ENCODE results near the gene NOD1. TPM values are rescaled to one million over a fixed set of nuclear protein-coding genes. Genes with fewer than 3 reads are reported as not detected.

The NOD1 gene
- total RNA-seq, 1 donor from 2014 or later = 9.5 TPM

GRCh38 chr7:30522159-30522558 is 43.6 kb upstream of the NOD1 start:
- peaks cover 3% of the 10 kb centered on the region for H3K27me3 Mint-ChIP-seq (ENCODE audit: low read depth)
- no peak for DNase-seq (ENCODE audit: low spot score in 2 of 2, unreplicated experiment in 2 of 2)
- H3K4me1 Mint-ChIP-seq = peaks cover 31% of the 10 kb centered on the region
- peaks cover 1% of the 10 kb centered on the region for H3K36me3 Mint-ChIP-seq
- H3K9me3 Mint-ChIP-seq = no peaks in the 10 kb centered on the region
- no peak overlapping the region for H3K4me3 Mint-ChIP-seq
- H3K27ac Mint-ChIP-seq = no peak overlapping the region
- TF ChIP-seq, protein P1, sequence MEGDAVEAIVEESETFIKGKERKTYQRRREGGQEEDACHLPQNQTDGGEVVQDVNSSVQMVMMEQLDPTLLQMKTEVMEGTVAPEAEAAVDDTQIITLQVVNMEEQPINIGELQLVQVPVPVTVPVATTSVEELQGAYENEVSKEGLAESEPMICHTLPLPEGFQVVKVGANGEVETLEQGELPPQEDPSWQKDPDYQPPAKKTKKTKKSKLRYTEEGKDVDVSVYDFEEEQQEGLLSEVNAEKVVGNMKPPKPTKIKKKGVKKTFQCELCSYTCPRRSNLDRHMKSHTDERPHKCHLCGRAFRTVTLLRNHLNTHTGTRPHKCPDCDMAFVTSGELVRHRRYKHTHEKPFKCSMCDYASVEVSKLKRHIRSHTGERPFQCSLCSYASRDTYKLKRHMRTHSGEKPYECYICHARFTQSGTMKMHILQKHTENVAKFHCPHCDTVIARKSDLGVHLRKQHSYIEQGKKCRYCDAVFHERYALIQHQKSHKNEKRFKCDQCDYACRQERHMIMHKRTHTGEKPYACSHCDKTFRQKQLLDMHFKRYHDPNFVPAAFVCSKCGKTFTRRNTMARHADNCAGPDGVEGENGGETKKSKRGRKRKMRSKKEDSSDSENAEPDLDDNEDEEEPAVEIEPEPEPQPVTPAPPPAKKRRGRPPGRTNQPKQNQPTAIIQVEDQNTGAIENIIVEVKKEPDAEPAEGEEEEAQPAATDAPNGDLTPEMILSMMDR (IDR thresholded peaks at IDR 0.05; ENCODE audit: unreplicated experiment) = no peak

GRCh38 chr7:30521532-30521931 is 42.9 kb upstream of the NOD1 start:
- peaks cover 1% of the 10 kb centered on the region for H3K36me3 Mint-ChIP-seq
- H3K4me1 Mint-ChIP-seq = peaks cover 31% of the 10 kb centered on the region
- H3K27ac Mint-ChIP-seq = peak overlapping the region; percentile 44
- H3K27me3 Mint-ChIP-seq (ENCODE audit: low read depth) = peaks cover 3% of the 10 kb centered on the region
- TF ChIP-seq, protein P1 (IDR thresholded peaks at IDR 0.05; ENCODE audit: unreplicated experiment) = no peak
- no peak overlapping the region for H3K4me3 Mint-ChIP-seq
- DNase-seq (ENCODE audit: low spot score in 2 of 2, unreplicated experiment in 2 of 2) = no peak
- no peaks in the 10 kb centered on the region for H3K9me3 Mint-ChIP-seq

- DNase-seq (ENCODE audit: low spot score in 2 of 2, unreplicated experiment in 2 of 2) = no peak
- Mint-ChIP-seq H3K36me3 (peaks cover 1% of the 10 kb centered on the region), H3K27me3 (ENCODE audit: low read depth) (no peaks in the 10 kb centered on the region), H3K4me1 (peaks cover 37% of the 10 kb centered on the region), H3K27ac (no peak overlapping the region), H3K9me3 (no peaks in the 10 kb centered on the region), H3K4me3 (no peak overlapping the region)
- TF ChIP-seq, protein P1 (IDR thresholded peaks at IDR 0.05; ENCODE audit: unreplicated experiment) = no peak
Measured at GRCh38 chr7:30519122-30519521, 40.5 kb upstream of the NOD1 start.

DNA sequence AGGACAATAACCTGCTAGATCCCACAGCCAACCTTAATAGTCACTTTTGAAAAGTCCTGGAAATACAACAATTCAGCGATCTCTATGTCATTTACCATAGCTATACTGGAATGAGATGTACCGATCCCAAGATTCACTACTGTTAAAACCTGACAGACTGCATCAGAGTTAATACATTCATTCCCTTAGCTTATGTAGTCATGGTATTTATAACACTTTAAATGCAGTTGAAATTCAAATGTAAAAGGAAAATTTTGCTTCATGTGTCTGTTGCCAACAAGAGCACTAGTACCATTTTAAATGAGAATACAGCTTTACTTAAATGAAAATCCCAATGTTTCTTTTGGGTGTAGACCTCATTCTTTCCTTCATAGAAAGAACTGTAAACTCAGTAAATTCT is 37.2 kb upstream of the NOD1 start:
- no peak overlapping the region for H3K27ac Mint-ChIP-seq
- no peaks in the 10 kb centered on the region for H3K27me3 Mint-ChIP-seq (ENCODE audit: low read depth)
- H3K4me3 Mint-ChIP-seq = no peak overlapping the region
- H3K9me3 Mint-ChIP-seq = no peaks in the 10 kb centered on the region
- no peaks in the 10 kb centered on the region for H3K36me3 Mint-ChIP-seq
- TF ChIP-seq, protein P1 (IDR thresholded peaks at IDR 0.05; ENCODE audit: unreplicated experiment) = no peak
- H3K4me1 Mint-ChIP-seq = peaks cover 42% of the 10 kb centered on the region
- no peak for DNase-seq (ENCODE audit: low spot score in 2 of 2, unreplicated experiment in 2 of 2)

DNA sequence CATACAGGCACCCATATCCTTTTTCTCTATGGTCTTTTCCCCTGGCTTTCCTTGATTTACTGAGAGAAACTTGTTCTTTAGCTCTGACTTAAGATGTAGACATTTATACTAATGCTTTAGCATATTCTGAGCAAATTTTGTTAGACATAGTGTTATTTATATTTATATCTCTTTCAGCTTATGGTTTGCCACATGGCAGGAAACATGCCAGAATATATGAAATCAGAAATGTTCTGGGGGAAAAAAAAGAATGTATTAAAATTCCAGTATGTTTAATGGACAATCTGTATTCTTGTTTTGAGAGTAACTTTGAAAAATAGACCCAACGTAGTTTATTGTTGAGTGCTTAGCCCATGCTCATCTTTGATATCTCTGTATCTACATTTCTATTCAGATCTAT is 36.2 kb upstream of the NOD1 start:
- DNase-seq (ENCODE audit: low spot score in 2 of 2, unreplicated experiment in 2 of 2) = no peak
- H3K27me3 Mint-ChIP-seq (ENCODE audit: low read depth) = no peaks in the 10 kb centered on the region
- H3K27ac Mint-ChIP-seq = no peak overlapping the region
- peaks cover 44% of the 10 kb centered on the region for H3K4me1 Mint-ChIP-seq
- TF ChIP-seq, protein P1 (IDR thresholded peaks at IDR 0.05; ENCODE audit: unreplicated experiment) = no peak
- H3K4me3 Mint-ChIP-seq = no peak overlapping the region
- no peaks in the 10 kb centered on the region for H3K36me3 Mint-ChIP-seq
- no peaks in the 10 kb centered on the region for H3K9me3 Mint-ChIP-seq

DNA sequence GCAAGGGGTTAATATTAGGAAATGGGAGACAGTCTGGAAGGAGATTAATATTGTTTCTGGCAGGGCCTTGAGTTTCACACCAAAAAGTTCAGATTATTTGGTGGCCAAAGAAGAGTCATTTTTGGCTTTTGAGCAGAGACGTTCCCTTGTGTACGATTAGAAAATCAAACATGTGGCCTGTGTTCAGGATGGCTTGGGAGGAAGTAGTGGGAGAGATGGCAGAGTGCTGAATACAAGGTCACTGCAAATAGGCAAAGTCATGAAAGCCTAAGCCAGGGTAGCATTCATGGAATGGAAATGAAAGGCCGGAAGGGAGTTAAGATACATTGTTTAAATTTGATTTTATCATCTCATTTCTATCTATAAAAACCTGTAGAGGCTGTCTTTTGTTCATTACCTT is 35.6 kb upstream of the NOD1 start:
- H3K4me1 Mint-ChIP-seq = peaks cover 44% of the 10 kb centered on the region
- no peak for DNase-seq (ENCODE audit: low spot score in 2 of 2, unreplicated experiment in 2 of 2)

More for the DNA sequence above, 35.6 kb upstream of the NOD1 start:
- TF ChIP-seq, protein P1 (IDR thresholded peaks at IDR 0.05; ENCODE audit: unreplicated experiment) = no peak
- H3K27me3 Mint-ChIP-seq (ENCODE audit: low read depth) = no peaks in the 10 kb centered on the region
- no peaks in the 10 kb centered on the region for H3K36me3 Mint-ChIP-seq
- no peak overlapping the region for H3K4me3 Mint-ChIP-seq
- H3K9me3 Mint-ChIP-seq = no peaks in the 10 kb centered on the region
- no peak overlapping the region for H3K27ac Mint-ChIP-seq

All from mesothelial cell of epicardium (in vitro differentiated cells).